ENCODE data around the gene BAIAP2L2.

BAIAP2L2 gene

GRCh38 chr22:38072322-38073149 is 37.9 kb downstream of the BAIAP2L2 start:
- no peak for TF ChIP-seq POLR2A (IDR thresholded peaks at IDR 0.05; ENCODE audit: extremely low read depth, insufficient read length)
- TF ChIP-seq MYC (IDR thresholded peaks at IDR 0.05; ENCODE audit: low read depth, low read length) = no peak
- TF ChIP-seq, protein P1, sequence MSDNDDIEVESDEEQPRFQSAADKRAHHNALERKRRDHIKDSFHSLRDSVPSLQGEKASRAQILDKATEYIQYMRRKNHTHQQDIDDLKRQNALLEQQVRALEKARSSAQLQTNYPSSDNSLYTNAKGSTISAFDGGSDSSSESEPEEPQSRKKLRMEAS (IDR thresholded peaks at IDR 0.05; ENCODE audit: low read depth, low read length) = no peak
- TF ChIP-seq CTCF (IDR thresholded peaks at IDR 0.05; ENCODE audit: low read depth, low read length) = no peak
- no peak for DNase-seq (ENCODE audit: low read depth)
- H3K4me3 ChIP-seq (ENCODE audit: low read depth, low read length) = no peak overlapping the region

DNA sequence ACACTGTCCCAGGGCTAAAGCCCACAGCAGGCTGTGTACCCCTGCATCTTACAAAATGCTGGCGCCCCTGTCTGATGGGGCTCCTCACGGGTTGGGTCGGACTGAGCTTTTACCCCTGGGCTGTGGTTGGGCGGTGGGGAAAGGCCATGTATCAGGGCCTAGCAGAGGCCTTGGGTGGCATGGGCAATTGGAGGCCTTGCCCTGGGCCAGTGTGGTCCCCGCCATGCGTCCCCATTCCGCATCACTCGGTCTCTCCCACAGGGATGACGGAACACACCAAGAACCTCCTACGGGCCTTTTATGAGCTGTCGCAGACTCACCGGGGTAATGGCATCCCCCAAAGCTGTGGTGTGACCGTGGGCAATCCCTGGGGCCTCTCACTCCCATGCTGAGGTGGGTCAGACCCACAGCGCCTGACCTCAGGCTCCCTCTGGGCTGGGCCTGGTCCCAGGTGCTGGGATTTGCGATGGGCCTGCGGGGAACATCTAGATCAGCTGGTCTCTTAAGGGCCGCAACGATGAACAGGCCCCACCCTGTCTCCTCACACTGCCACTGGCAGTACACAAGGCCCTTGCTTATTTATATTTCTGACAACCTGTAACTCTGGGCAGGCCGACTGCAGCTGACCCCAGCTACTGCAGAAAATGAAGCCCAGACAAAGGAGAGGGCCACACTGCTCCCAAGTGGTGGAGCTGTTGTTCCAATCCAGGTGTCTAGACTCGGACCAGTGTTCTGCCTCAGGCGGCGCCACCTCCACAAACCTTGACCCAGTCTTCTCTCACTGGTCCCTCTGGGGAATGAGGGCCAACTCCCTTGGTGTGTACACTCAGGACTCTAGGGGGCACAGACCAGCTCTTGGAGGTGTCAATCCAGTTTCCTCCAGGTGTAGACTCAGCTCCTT is 38.8 kb downstream of the BAIAP2L2 start:
- TF ChIP-seq MYC (IDR thresholded peaks at IDR 0.05; ENCODE audit: low read depth, low read length) = no peak
- no peak for DNase-seq (ENCODE audit: low read depth)
- no peak overlapping the region for H3K4me3 ChIP-seq (ENCODE audit: low read depth, low read length)

DNA sequence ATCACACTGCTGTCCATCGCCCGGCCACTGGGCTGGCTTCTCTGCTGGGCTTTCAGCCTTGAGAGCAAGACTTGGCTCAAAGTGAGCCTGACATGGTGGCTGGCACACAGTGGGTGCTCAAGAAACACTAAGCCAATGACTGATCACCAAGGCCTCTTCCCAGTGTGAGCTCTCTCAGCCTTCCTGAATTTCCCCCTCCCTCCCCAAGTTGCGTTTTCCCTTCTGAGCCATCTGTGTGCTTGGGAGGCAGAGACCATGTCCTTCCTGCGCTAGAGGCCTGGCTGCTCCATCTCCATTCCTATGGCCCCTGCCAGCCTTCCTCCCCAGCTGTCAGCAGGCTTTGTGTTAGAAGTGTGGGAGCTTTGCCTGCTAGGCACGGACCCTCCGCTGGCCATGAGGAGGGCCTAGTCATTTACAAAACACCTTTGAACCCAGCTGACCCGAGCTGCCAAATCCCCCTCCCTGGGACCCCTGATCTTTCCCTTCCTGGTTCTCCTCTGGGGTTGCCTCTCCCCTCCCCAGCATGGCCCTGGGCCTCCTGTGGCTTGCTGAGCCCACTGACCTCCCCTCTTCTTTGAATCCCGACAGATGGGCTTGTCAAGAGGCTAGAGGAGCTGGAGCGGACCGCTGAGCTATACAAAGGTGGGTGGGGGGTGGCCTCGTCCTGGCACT is 40.1 kb downstream of the BAIAP2L2 start:
- H3K4me3 ChIP-seq (ENCODE audit: low read depth, low read length) = no peak overlapping the region
- no peak for DNase-seq (ENCODE audit: low read depth)
- TF ChIP-seq MYC (IDR thresholded peaks at IDR 0.05; ENCODE audit: low read depth, low read length) = no peak
- TF ChIP-seq POLR2A (IDR thresholded peaks at IDR 0.05; ENCODE audit: extremely low read depth, insufficient read length) = no peak
- TF ChIP-seq CTCF (IDR thresholded peaks at IDR 0.05; ENCODE audit: low read depth, low read length) = no peak
- TF ChIP-seq, protein P1 (IDR thresholded peaks at IDR 0.05; ENCODE audit: low read depth, low read length) = no peak

- DNase-seq (ENCODE audit: low read depth) = peak; percentile 47
- H3K4me3 ChIP-seq (ENCODE audit: low read depth, low read length) = no peak overlapping the region
- TF ChIP-seq MYC (IDR thresholded peaks at IDR 0.05; ENCODE audit: low read depth, low read length) (no peak), CTCF (IDR thresholded peaks at IDR 0.05; ENCODE audit: low read depth, low read length) (peak; percentile 33)
Measured at GRCh38 chr22:38069372-38070249, 40.9 kb downstream of the BAIAP2L2 start.

- DNase-seq (ENCODE audit: low read depth) = no peak
- H3K4me3 ChIP-seq (ENCODE audit: low read depth, low read length) = no peak overlapping the region
- TF ChIP-seq, protein P1 (IDR thresholded peaks at IDR 0.05; ENCODE audit: low read depth, low read length) = no peak
- no peak for TF ChIP-seq MYC (IDR thresholded peaks at IDR 0.05; ENCODE audit: low read depth, low read length)
- TF ChIP-seq POLR2A (IDR thresholded peaks at IDR 0.05; ENCODE audit: extremely low read depth, insufficient read length) = no peak
- no peak for TF ChIP-seq CTCF (IDR thresholded peaks at IDR 0.05; ENCODE audit: low read depth, low read length)
Measured at GRCh38 chr22:38068641-38069371, 41.7 kb downstream of the BAIAP2L2 start.

Data from NB4 (cell line).